ENCODE measurements around the gene PREX1.

- TF ChIP-seq CTCF (IDR thresholded peaks at IDR 0.05 in 8 of 11, conservative IDR thresholded peaks at IDR 0.05 in 3 of 11), result no peak
- TF ChIP-seq POLR2AphosphoS5 (IDR thresholded peaks at IDR 0.05), result no peak
- TF ChIP-seq POLR2A (IDR thresholded peaks at IDR 0.05), result no peak
Measured at GRCh38 chr20:48653706-48654051, 174.1 kb downstream of the PREX1 start.

Data from spleen (tissue), 7 donors.